Measurements from ENCODE around the gene FYN. TPM values are rescaled to one million over a fixed set of nuclear protein-coding genes. Genes with fewer than 3 reads are reported as not detected.
A peak's percentile ranks its signal among the peaks of the same experiment; 100 is the strongest.

Gene FYN
- total and polyA plus RNA-seq, 2 of the 13 experiments (the other 11 are each of a cell fraction or from before 2014, with no cell fraction given) = 15.5 to 24.6 TPM

DNA sequence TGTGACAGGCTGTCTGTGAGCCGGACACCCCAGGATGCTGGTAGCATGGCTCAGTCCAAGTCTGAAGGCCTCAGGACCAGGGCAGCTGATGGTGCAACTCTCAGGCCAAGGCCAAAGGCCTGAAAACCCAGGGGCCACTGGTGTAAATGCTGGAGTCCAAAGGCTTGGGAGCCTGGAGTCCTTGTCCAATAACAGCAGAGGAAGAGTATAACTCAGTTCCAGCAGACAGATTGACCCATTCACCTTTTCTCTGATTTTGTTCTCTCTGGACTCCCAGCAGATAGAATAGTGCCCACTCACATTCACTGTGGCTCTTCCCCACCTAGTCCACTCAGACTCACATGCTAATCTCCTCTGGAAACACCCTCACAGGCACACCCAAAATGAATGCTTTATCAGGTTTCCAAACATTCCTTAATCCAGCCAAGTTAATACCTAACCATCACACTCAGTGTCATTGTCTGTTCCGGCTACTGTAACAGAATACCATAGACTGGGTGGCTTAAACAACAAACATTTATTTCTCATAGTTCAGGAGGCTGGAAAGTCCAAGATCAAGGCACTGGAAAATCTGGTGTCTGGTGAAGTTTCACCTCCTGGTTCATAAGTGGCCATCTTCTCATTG lies 262.6 kb downstream of the FYN start (continued):
- TF ChIP-seq ZUFSP (CRISPR knock-in tag; IDR thresholded peaks at IDR 0.05; ENCODE audit: borderline replicate concordance) (no peak), XBP1 (CRISPR knock-in tag; IDR thresholded peaks at IDR 0.05) (no peak), AGO1 (IDR thresholded peaks at IDR 0.05; ENCODE audit: low read depth, low read length, poor library complexity, severe bottlenecking) (no peak), ISX (CRISPR knock-in tag; conservative IDR thresholded peaks at IDR 0.05) (no peak), SOX5 (CRISPR knock-in tag; IDR thresholded peaks at IDR 0.05; ENCODE audit: borderline replicate concordance) (peak; percentile 65), SP1 (IDR thresholded peaks at IDR 0.05) (no peak), SP1 (CRISPR knock-in tag; IDR thresholded peaks at IDR 0.05) (no peak), ZNF180 (CRISPR knock-in tag; IDR thresholded peaks at IDR 0.05; ENCODE audit: borderline replicate concordance, low read depth) (no peak), SIN3B (IDR thresholded peaks at IDR 0.05; ENCODE audit: low read length) (no peak), HMGA1 (CRISPR knock-in tag; conservative IDR thresholded peaks at IDR 0.05) (no peak), ZC3H13 (CRISPR knock-in tag; IDR thresholded peaks at IDR 0.05) (no peak), NR2F6 (IDR thresholded peaks at IDR 0.05) (peak; percentile 89), NR2F6 (CRISPR knock-in tag; IDR thresholded peaks at IDR 0.05) (peak; percentile 92), ZNF580 (CRISPR knock-in tag; IDR thresholded peaks at IDR 0.05; ENCODE audit: borderline replicate concordance, low read depth) (peak; percentile 85), MYNN (CRISPR knock-in tag; IDR thresholded peaks at IDR 0.05; ENCODE audit: low read depth) (no peak), ZNF12 (CRISPR knock-in tag; IDR thresholded peaks at IDR 0.05) (0 out of 2 replicates have a peak, but pooled peaks have one; percentile 79), YEATS2 (CRISPR knock-in tag; IDR thresholded peaks at IDR 0.05; ENCODE audit: borderline replicate concordance) (peak; percentile 44; the same call in 1 of the 2 replicates), JDP2 (CRISPR knock-in tag; IDR thresholded peaks at IDR 0.05; ENCODE audit: borderline replicate concordance) (no peak)
- TF ChIP-seq, protein P1, sequence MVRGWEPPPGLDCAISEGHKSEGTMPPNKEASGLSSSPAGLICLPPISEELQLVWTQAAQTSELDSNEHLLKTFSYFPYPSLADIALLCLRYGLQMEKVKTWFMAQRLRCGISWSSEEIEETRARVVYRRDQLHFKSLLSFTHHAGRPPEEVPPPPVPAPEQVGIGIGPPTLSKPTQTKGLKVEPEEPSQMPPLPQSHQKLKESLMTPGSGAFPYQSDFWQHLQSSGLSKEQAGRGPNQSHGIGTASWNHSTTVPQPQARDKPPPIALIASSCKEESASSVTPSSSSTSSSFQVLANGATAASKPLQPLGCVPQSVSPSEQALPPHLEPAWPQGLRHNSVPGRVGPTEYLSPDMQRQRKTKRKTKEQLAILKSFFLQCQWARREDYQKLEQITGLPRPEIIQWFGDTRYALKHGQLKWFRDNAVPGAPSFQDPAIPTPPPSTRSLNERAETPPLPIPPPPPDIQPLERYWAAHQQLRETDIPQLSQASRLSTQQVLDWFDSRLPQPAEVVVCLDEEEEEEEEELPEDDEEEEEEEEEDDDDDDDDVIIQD (CRISPR knock-in tag; IDR thresholded peaks at IDR 0.05; ENCODE audit: low read depth) = peak; percentile 69
- TF ChIP-seq, protein P2, sequence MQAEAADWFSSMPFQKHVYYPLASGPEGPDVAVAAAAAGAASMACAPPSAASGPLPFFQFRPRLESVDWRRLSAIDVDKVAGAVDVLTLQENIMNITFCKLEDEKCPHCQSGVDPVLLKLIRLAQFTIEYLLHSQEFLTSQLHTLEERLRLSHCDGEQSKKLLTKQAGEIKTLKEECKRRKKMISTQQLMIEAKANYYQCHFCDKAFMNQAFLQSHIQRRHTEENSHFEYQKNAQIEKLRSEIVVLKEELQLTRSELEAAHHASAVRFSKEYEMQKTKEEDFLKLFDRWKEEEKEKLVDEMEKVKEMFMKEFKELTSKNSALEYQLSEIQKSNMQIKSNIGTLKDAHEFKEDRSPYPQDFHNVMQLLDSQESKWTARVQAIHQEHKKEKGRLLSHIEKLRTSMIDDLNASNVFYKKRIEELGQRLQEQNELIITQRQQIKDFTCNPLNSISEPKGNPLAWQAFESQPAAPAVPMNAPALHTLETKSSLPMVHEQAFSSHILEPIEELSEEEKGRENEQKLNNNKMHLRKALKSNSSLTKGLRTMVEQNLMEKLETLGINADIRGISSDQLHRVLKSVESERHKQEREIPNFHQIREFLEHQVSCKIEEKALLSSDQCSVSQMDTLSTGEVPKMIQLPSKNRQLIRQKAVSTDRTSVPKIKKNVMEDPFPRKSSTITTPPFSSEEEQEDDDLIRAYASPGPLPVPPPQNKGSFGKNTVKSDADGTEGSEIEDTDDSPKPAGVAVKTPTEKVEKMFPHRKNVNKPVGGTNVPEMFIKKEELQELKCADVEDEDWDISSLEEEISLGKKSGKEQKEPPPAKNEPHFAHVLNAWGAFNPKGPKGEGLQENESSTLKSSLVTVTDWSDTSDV (CRISPR knock-in tag; IDR thresholded peaks at IDR 0.05) = no peak
- TF ChIP-seq, protein P3, sequence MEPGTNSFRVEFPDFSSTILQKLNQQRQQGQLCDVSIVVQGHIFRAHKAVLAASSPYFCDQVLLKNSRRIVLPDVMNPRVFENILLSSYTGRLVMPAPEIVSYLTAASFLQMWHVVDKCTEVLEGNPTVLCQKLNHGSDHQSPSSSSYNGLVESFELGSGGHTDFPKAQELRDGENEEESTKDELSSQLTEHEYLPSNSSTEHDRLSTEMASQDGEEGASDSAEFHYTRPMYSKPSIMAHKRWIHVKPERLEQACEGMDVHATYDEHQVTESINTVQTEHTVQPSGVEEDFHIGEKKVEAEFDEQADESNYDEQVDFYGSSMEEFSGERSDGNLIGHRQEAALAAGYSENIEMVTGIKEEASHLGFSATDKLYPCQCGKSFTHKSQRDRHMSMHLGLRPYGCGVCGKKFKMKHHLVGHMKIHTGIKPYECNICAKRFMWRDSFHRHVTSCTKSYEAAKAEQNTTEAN (CRISPR knock-in tag; conservative IDR thresholded peaks at IDR 0.05) = no peak
- TF ChIP-seq, protein P4, sequence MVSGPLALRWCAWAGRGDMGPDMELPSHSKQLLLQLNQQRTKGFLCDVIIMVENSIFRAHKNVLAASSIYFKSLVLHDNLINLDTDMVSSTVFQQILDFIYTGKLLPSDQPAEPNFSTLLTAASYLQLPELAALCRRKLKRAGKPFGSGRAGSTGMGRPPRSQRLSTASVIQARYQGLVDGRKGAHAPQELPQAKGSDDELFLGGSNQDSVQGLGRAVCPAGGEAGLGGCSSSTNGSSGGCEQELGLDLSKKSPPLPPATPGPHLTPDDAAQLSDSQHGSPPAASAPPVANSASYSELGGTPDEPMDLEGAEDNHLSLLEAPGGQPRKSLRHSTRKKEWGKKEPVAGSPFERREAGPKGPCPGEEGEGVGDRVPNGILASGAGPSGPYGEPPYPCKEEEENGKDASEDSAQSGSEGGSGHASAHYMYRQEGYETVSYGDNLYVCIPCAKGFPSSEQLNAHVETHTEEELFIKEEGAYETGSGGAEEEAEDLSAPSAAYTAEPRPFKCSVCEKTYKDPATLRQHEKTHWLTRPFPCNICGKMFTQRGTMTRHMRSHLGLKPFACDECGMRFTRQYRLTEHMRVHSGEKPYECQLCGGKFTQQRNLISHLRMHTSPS (CRISPR knock-in tag; IDR thresholded peaks at IDR 0.05; ENCODE audit: low read depth) = peak; percentile 38; the same call in 1 of the 2 replicates

All from HepG2 (cell line).